GM12891 (cell line): ENCODE measurements around the gene MRM3.

Experiments
- POLR2A ChIP-seq: IDR thresholded peaks from 2 replicates; pipeline ENCODE4 v1.6.1; 2011; ENCODE audit warnings: low read depth, low read length, control low read depth
- POLR2AphosphoS5 ChIP-seq: IDR thresholded peaks from 2 replicates; pipeline ENCODE4 v1.6.1; 2011; ENCODE audit warnings: low read depth, low read length, control low read depth
- SPI1 ChIP-seq: IDR thresholded peaks from 2 replicates; pipeline ENCODE4 v1.6.1; 2011; ENCODE audit warnings: low read depth, low read length, control low read depth
- TAF1 ChIP-seq: IDR thresholded peaks from 2 replicates; pipeline ENCODE4 v1.6.1; 2011; ENCODE audit warnings: low read depth, low read length, control low read depth

DNA sequence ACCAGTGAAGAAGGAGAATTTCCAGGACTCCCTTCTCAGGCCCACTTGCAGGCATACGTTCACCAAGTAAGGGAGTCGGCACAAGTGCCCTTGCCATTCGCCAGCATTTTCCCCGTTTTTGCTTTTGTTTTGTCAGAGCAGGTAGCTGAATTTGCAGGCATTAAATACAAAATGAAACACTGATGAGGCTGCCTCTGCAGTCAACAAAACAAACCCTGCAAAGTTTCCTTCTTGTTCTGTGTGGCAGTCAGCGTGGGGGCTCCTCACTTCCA is 7.9 kb upstream of the MRM3 start:
- no peak for TF ChIP-seq SPI1
- TF ChIP-seq POLR2A: no peak
- no peak for TF ChIP-seq POLR2AphosphoS5
- TF ChIP-seq TAF1: no peak
